ENCODE measurements around the gene POC1B.

The POC1B gene

GRCh38 chr12:89493670-89494302, 32.1 kb downstream of the POC1B start:
- no peak for DNase-seq

- no peak for DNase-seq
These were observed 33.0 kb downstream of the POC1B start for GRCh38 chr12:89492883-89493282.

GRCh38 chr12:89490922-89491321, 34.9 kb downstream of the POC1B start:
- no peak for DNase-seq

GRCh38 chr12:89486264-89486663, 39.6 kb downstream of the POC1B start:
- no peak for DNase-seq

GRCh38 chr12:89484470-89484869, 41.4 kb downstream of the POC1B start:
- no peak for DNase-seq

- DNase-seq, result no peak
These were observed 44.5 kb downstream of the POC1B start for GRCh38 chr12:89481213-89481914.

- DNase-seq, result no peak
These were observed 45.9 kb downstream of the POC1B start for GRCh38 chr12:89479982-89480381.

GRCh38 chr12:89477633-89478279, 48.1 kb downstream of the POC1B start:
- DNase-seq, result no peak

GRCh38 chr12:89476904-89477595, 48.8 kb downstream of the POC1B start:
- no peak for DNase-seq

- no peak for DNase-seq
These were observed 49.6 kb downstream of the POC1B start for GRCh38 chr12:89476232-89476631.

- DNase-seq, result no peak
These were observed 50.5 kb downstream of the POC1B start for GRCh38 chr12:89475203-89475990.

GRCh38 chr12:89474615-89475014, 51.2 kb downstream of the POC1B start:
- DNase-seq, result no peak

- DNase-seq, result no peak
These were observed 53.3 kb downstream of the POC1B start for GRCh38 chr12:89472508-89472907.

- DNase-seq, result peak; percentile 31
These were observed 54.9 kb downstream of the POC1B start for GRCh38 chr12:89470741-89471509.

- DNase-seq, result no peak
These were observed 56.5 kb downstream of the POC1B start for GRCh38 chr12:89469361-89469760.

GRCh38 chr12:89468648-89469326, 57.1 kb downstream of the POC1B start:
- DNase-seq, result no peak

GRCh38 chr12:89468017-89468416, 57.8 kb downstream of the POC1B start:
- no peak for DNase-seq

- DNase-seq, result no peak
These were observed 60.8 kb downstream of the POC1B start for GRCh38 chr12:89464974-89465592.

- peak; percentile 57 for DNase-seq
These were observed 63.9 kb downstream of the POC1B start for GRCh38 chr12:89461649-89462612.

GRCh38 chr12:89461190-89461589, 64.7 kb downstream of the POC1B start:
- DNase-seq, result no peak
